SIG-M5 treated with dmso at 0.1 percent for 504 hours (cell line): ENCODE data around the gene MCF2L.

Source experiments
- DNase-seq: peaks from one replicate; lab custom pipeline; 2025; ENCODE audit not compliant: unreplicated experiment; lab: John Stamatoyannopoulos, UW

The MCF2L gene

DNA sequence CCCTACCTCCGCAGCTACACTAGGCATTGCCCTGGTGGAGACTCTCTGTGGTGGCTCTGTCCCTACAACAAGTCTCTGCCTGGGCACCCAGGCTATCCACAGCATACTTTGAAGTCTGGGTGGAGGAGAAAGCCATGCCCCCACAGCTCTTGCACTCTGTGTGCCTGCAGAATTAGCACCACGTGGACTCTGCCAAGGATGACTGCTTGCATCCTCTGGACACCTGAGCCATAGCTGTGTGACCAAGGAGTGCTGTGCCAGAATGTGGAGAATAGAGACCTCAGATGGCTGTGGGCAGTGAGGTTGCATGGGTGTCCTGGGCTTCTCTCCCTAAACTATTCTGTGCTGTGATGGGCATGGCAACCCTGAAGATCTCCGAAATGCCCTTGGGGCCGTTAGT lies 21.2 kb upstream of the MCF2L start:
- no peak for DNase-seq

- DNase-seq: no peak
Measured at GRCh38 chr13:112951674-112952371, 17.2 kb upstream of the MCF2L start.

GRCh38 chr13:112952759-112953551 lies 16.1 kb upstream of the MCF2L start:
- no peak for DNase-seq

GRCh38 chr13:112953591-112954487 lies 15.2 kb upstream of the MCF2L start:
- no peak for DNase-seq

GRCh38 chr13:112954488-112955270 lies 14.3 kb upstream of the MCF2L start:
- no peak for DNase-seq

DNA sequence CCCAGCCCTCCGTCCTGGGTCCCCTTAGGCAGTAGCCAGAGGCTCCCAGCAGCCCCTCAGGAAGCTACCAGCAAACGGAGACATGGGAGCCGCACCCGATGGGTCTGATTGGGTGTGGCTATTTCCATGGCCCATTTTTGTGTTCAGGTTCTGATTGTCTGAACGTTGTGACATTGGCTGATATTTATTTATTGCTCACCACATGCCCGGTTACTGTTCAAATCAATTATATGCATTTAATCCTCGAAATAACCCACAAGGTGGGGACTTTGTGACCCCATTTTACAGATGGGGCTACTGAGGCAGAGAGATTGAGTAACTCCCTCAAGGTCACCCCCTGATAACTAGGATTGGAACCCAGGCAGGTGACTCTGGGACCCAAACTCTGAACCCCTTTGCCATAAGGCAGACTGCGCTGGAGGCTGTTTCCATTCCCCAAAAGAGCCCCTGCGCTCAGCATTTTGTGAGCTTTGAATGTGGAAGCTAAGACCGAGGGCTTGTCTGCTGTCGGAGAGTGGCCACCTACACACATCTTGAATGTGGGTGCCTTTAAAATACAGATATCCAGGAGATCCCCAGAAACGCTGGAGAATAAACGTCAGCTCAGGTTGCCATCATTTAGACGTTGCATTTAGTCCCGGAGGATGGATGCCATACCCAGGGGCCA lies 13.6 kb upstream of the MCF2L start:
- no peak for DNase-seq

DNA sequence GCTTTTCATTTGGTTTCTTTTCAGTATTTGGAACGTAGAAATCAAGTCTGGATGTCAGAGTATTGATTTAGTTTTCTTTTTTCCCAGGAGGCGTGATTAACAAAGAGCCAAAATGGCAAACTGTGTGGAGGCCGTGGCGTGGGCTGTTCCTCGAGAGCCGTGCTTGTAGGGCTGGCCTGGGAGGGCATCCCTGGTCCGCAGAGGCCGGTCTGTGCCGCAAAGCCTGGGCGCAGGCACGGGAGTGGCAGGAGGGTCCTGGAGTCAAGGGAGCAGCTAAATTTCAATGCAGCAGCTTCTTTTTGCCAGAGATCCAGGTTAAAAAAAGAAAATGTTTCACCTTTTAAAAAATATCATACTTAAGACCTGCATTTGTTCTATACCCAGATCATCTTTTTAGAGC lies 13.1 kb upstream of the MCF2L start:
- no peak for DNase-seq

DNA sequence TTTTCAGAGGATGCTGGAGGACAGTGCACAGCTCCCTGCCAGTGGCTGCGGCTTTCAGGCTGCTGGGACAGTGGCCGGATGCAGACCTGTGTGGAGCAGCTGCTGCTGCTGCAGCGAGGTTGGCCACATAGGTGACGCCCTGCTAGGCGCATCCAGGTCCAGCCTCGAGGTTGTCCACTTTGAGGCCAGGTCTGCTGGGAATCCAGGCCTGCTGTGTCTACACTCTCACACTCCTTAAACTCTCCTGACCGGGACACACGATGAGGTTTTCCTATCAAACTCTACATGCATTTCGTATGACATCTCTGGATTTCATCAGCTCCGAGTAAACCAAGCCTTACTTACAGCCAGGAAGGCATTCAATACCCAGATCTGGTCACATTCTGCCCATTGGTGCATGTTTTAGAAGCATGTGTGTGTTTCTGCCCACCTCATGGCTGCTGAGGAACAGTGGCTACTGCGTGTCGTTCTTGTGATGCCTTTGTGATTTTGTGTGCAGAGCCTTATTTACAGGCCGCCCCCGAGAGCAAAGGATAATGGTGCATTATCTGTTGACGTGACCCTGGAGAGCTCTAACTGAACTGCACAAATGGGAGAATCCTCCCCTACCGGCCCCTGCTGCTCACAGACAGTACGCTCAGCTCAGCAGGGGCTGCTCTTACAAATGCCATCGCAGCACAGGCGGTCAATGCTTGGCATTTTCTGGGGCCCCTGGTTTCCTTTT lies 12.3 kb upstream of the MCF2L start:
- no peak for DNase-seq

DNA sequence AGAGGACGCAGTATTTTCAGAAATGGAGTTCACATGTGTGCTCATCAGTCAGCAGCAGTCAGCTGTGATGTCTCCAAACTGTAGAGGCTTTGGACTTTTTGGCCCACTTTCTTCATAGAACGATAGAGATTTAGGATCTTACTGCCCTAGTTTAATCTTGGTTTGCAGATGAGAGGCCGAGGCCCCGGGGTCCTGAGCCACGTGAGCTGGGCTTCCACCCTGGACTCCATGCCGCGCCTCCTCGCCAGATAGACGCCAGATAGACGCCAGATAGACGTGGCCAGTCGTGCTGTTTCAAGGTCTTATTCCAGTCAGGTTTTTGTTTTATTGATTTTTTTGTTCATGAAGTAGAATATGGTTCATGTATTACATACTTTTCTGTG lies 11.7 kb upstream of the MCF2L start:
- DNase-seq: no peak

GRCh38 chr13:112958127-112958989 lies 10.7 kb upstream of the MCF2L start:
- DNase-seq: no peak

DNA sequence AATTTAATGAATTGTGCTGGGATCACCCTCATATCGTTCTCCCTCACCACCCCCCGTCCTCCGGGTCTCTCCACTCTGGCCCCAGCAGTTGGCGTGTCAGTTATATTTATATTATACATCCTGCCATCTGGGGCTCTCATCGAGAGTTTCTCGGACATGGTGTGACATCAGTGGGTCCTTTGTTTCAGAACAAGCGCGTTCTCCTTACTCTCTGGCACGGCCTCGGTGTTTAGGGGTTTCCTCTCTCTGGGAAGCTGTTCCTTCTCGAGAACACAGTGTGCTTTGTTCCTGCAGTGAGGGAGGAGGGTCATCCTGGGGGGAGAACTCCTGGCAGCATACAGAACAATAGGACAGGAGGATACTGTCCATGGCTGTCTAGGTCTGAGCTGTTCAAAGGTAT lies 9.8 kb upstream of the MCF2L start:
- no peak for DNase-seq

GRCh38 chr13:112959701-112960542 lies 9.1 kb upstream of the MCF2L start:
- DNase-seq: no peak

DNA sequence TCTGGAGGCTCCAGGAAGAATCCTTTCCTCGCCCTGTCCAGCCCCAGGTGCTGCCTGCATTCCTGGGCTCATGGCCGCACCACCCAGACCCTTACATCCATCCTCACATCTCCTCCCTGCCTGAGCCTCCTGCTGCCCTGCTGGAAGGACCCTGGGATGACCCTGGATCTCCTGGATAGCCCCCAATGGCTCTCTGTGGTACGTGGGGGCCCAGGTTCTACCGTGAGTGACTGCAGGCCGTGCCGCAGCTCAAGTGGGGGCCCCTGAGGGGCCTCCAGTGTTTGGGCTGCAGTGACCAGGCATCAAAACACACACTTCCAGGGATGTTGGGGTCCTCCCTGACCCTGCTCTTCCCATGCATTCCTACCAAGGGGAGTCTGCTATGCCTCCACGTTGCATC lies 8.3 kb upstream of the MCF2L start:
- DNase-seq: no peak

- no peak for DNase-seq
Measured at GRCh38 chr13:112961457-112962369, 7.3 kb upstream of the MCF2L start.

- DNase-seq: no peak
Measured at GRCh38 chr13:112962396-112962795, 6.6 kb upstream of the MCF2L start.

DNA sequence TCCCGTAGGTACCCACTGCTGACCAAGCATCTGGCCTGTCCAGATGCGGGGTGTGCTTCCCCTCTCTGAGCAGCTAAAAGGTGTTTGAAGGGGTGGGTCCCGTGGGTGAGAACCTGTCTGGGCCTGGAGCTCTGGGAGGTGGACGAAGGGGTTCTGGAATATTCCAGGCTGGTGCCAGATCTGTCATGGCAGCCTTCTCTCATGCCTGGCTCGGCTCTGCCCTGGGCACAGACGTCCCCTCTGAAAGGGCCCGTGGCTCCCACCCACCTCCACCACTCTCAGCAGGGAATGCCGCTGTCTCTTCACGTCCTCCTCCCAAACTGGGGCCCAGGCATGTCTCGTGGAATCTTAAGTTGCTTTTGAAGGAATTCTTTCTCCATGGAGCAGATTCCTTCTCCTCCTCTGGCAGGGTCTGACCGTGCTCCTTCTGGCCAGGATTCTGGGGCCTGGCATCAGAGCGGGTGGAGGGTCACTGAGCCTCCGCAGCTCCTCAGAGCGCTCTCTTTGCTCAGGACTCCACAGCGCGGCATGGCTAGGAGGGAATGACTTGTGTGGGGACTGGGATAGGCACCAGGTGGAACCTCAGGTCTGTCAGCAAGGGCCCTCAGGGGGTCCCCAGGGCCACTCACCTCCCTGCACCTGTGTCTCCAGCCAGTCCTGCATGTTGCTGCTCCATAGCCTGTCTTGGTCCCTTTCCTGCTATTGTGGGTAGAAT lies 5.9 kb upstream of the MCF2L start:
- no peak for DNase-seq
